ENCODE results near the gene IL1RAPL1.

GRCh38 chrX:28586286-28586685 lies 960 bp upstream of the IL1RAPL1 start:
- TF ChIP-seq CTCF (conservative IDR thresholded peaks at IDR 0.05 in 1 of 2, IDR thresholded peaks at IDR 0.05 in 1 of 2; ENCODE audit: extremely low read depth in 1 of 2, insufficient read depth in 1 of 2, low read depth in 1 of 2, low read length in 2 of 2) (no peak), EZH2 (IDR thresholded peaks at IDR 0.05; ENCODE audit: borderline replicate concordance, low read length) (no peak)

Data from mammary epithelial cell (primary cell).